ENCODE results near the gene SF3B5. TPM values are rescaled to one million over a fixed set of nuclear protein-coding genes. Genes with fewer than 3 reads are reported as not detected.

SF3B5 gene
- total RNA-seq, 1 donor = 78.6 TPM

Other genes starting within 250 kb of the SF3B5 start
- not detected in 2 replicates for gene ZC2HC1B, start 231.1 kb downstream of the SF3B5 start, total RNA-seq
- 12.1 and 13.5 TPM in 2 replicates for gene PLAGL1, start 87.3 kb downstream of the SF3B5 start, total RNA-seq
- gene STX11, start 54.9 kb upstream of the SF3B5 start, total RNA-seq = 0.97 and 2.2 TPM in 2 replicates
- gene UTRN, start 189.8 kb upstream of the SF3B5 start, total RNA-seq = 115 and 132 TPM in 2 replicates

All from fibroblast of villous mesenchyme (primary cell).